HepG2 (cell line): Measurements from ENCODE around the gene DPYD.

ENCODE experiments used
- ARNTL ChIP-seq: sonication (generic); formaldehyde crosslinking; IDR thresholded peaks from 2 replicates; pipeline ENCODE4 v1.4.0; 2020; ENCODE audit warnings: mild to moderate bottlenecking, missing genetic modification reagents
- BCLAF1 ChIP-seq: fragments of 450-650 bp; IDR thresholded peaks from 2 replicates; pipeline ENCODE4 v1.6.1; 2017; ENCODE audit warnings: mild to moderate bottlenecking
- MLLT10 ChIP-seq: sonication (generic); formaldehyde crosslinking; IDR thresholded peaks from 2 replicates; pipeline ENCODE4 v1.4.0; 2020; ENCODE audit warnings: missing genetic modification reagents
- MXD1 ChIP-seq: sonication (generic); formaldehyde crosslinking; IDR thresholded peaks from 2 replicates; pipeline ENCODE4 v1.4.0; 2020; ENCODE audit warnings: mild to moderate bottlenecking, missing genetic modification reagents
- NBN ChIP-seq: fragments of 450-650 bp; conservative IDR thresholded peaks from 2 replicates; pipeline ENCODE4 v1.6.1; 2017
- POLR2AphosphoS5 ChIP-seq: IDR thresholded peaks from 2 replicates; pipeline ENCODE4 v1.6.1; 2012; ENCODE audit warnings: low read depth, low read length
- RBAK ChIP-seq: sonication (generic); formaldehyde crosslinking; IDR thresholded peaks from 2 replicates; pipeline ENCODE4 v1.5.1; 2020; ENCODE audit warnings: mild to moderate bottlenecking, missing genetic modification reagents
- SNAI1 ChIP-seq: sonication (generic); formaldehyde crosslinking; IDR thresholded peaks from 2 replicates; pipeline ENCODE4 v1.5.0; 2020; ENCODE audit warnings: mild to moderate bottlenecking, missing genetic modification reagents, borderline replicate concordance
- ZBTB43 ChIP-seq: sonication (generic); formaldehyde crosslinking; conservative IDR thresholded peaks from 2 replicates; pipeline ENCODE4 v1.4.0; 2020; ENCODE audit warnings: missing genetic modification reagents
- ZNF331 ChIP-seq: sonication (generic); formaldehyde crosslinking; IDR thresholded peaks from 2 replicates; pipeline ENCODE4 v1.4.0; 2020; ENCODE audit warnings: missing genetic modification reagents
- ZNF431 ChIP-seq: sonication (generic); formaldehyde crosslinking; IDR thresholded peaks from 2 replicates; pipeline ENCODE4 v1.9.0; 2022; ENCODE audit warnings: missing genetic modification reagents, low read depth, mild to moderate bottlenecking, borderline replicate concordance
- ZNF557 ChIP-seq: sonication (generic); formaldehyde crosslinking; IDR thresholded peaks from 2 replicates; pipeline ENCODE4 v1.4.0; 2020; ENCODE audit warnings: missing genetic modification reagents
- ZNF687 ChIP-seq: sonication (generic); formaldehyde crosslinking; IDR thresholded peaks from 2 replicates; pipeline ENCODE4 v1.5.1; 2020; ENCODE audit warnings: mild to moderate bottlenecking, missing genetic modification reagents, moderate library complexity
- ZUFSP ChIP-seq: sonication (generic); formaldehyde crosslinking; IDR thresholded peaks from 2 replicates; pipeline ENCODE4 v1.9.0; 2021; ENCODE audit warnings: missing genetic modification reagents, mild to moderate bottlenecking, borderline replicate concordance

GRCh38 chr1:97923811-97924210, 3.0 kb upstream of the DPYD start:
- TF ChIP-seq MLLT10 (CRISPR knock-in tag) (no peak), RBAK (CRISPR knock-in tag) (no peak), ZBTB43 (CRISPR knock-in tag) (no peak), ZNF687 (no peak), SNAI1 (CRISPR knock-in tag) (no peak), NBN (no peak), POLR2AphosphoS5 (no peak), ZUFSP (no peak), MXD1 (CRISPR knock-in tag) (no peak), ZNF331 (no peak), ARNTL (CRISPR knock-in tag) (no peak), BCLAF1 (no peak), ZNF431 (CRISPR knock-in tag) (no peak), ZNF557 (CRISPR knock-in tag) (no peak)
